ENCODE measurements around the gene MAGEE1.

GRCh38 chrX:76407795-76408194, 19.7 kb upstream of the MAGEE1 start:
- TF ChIP-seq CTCF (IDR thresholded peaks at IDR 0.05; ENCODE audit: low read depth, low read length) (no peak), POLR2A (IDR thresholded peaks at IDR 0.05; ENCODE audit: extremely low read depth, insufficient read length) (no peak)
